ENCODE results near the gene TRMT2B. TPM values are rescaled to one million over a fixed set of nuclear protein-coding genes. Genes with fewer than 3 reads are reported as not detected.

TRMT2B gene
- total RNA-seq = 10.3 TPM

DNA sequence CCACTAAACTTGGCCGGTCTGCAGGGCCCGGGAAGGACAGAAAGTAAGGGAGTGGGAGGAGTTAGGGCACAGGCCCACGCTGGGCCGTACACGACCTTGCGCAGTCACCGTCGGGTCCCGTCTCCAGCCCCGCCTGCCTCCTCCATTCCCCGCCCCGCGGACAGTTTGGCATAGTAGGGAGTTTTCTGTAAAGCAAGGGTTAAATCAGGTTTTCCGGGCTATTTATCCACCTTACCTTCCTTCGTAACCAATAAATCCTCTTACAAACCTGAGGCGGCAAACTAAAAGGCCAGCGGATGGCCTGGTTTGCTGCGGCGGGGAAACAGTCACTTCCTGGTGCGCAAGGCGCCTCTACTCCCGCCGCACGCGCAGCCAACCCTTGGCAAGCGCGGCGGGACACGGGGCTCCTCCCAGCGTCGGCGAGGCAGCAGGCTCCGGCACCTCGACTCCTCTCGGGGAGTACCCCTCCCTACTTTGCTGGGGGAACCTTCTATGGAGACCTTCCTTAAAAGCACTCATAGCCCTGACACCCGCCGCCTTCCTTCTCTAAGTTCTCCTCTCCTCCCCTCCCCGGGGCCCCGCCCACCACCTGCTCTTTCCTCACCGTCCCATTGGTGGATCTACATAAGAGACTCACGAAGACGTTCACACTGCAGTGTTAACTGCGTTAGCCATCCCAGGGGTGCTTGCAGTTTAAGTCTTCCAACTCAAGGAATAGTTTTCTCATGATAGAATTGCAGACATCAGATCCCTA is at the start of gene TRMT2B:
TRMT2B (minus strand) TSS at position 563 of the 754 bp plus-strand sequence. CDS start 9,822 bp downstream, outside the sequence.
- no peaks in the 10 kb centered on the region for H3K27me3 ChIP-seq
- H3K9me3 ChIP-seq = no peaks in the 10 kb centered on the region
- no peaks in the 10 kb centered on the region for H3K4me1 ChIP-seq
- H3K4me3 ChIP-seq = peak within 1 kb of the TSS; percentile 51 to 58
- H3K27ac ChIP-seq = peak within 1 kb of the TSS; percentile 80
- intact Hi-C loops (cut with DNase I) = no loop called here
- peak in 1 of 2 donors; percentile 86 for DNase-seq (ENCODE audit: extremely low spot score in 2 of 2)
- no peak for TF ChIP-seq CTCF (IDR thresholded peaks at IDR 0.05)
- peak in 1 of 2 donors; percentile 79 for TF ChIP-seq POLR2AphosphoS5 (IDR thresholded peaks at IDR 0.05; ENCODE audit: insufficient read depth in 1 of 2, low read depth in 1 of 2)
- H3K36me3 ChIP-seq = no peaks in the 10 kb centered on the region

DNA sequence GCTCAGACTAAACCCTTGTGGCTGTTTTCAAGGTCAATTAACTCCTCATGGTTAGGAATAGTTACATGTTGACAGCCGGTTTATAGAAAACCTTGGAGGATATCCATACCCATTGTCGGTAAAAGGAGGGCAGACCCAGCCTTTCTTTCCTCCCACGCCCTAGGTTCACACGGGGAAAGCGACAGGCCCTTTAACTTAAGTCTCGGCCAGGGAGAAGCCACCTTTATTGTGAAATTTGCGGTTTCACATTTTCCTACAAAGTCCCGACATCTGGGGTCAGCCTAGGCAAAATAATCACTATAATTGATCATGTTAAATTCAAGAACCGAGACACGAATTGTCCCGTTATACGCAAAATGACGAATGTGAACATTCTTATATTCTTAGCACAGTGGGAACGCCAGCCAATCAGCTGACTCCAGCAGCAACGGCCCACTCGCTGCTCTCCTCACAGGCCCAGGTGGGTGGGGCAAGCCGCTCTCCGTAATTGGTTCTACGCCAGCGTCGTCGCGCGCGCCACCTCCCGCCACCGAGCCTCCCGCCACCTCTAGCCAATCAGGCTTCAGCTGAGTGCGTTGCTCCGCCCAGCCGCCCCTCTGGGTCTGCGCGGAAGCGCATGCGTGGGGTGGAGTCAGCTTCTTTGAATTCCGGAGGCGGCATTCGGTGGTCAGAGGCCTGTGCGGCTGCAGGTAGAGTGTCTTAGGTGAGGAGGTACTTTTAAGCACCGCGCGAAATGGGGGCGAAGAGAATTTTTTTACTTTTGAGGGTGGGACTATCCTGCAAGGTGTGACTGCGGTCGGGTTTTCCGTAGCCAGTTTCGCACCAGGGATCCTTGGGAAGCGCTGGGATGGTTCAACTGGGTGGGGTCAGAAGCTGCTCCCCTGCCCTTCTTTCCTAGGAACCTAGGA is 45.9 kb upstream of the TRMT2B start, which contains the start of gene CENPI:
CENPI (plus strand) TSS at position 659 of the 908 bp plus-strand sequence. CDS start 2,867 bp downstream, outside the sequence.
- TF ChIP-seq CTCF (IDR thresholded peaks at IDR 0.05) (no peak), POLR2A (IDR thresholded peaks at IDR 0.05) (peak in 1 of 2 donors; percentile 25), POLR2AphosphoS5 (IDR thresholded peaks at IDR 0.05; ENCODE audit: insufficient read depth in 1 of 2, low read depth in 1 of 2) (peak; percentile 70 to 75)
- no peaks in the 10 kb centered on the region for H3K27me3 ChIP-seq
- no peaks in the 10 kb centered on the region for H3K36me3 ChIP-seq
- H3K4me3 ChIP-seq = peak within 1 kb of the TSS; percentile 39 to 46
- no peaks in the 10 kb centered on the region for H3K4me1 ChIP-seq
- H3K9me3 ChIP-seq = no peaks in the 10 kb centered on the region
- DNase-seq (ENCODE audit: extremely low spot score in 2 of 2) = peak in 1 of 2 donors; percentile 93
- H3K27ac ChIP-seq = peak within 1 kb of the TSS; percentile 66
- intact Hi-C loops (cut with DNase I) = no loop called here

- H3K4me1 ChIP-seq = no peaks in the 10 kb centered on the region
- no peak overlapping the region for H3K27ac ChIP-seq
- no peaks in the 10 kb centered on the region for H3K36me3 ChIP-seq
- intact Hi-C loops (cut with DNase I) = no loop called here
- no peaks in the 10 kb centered on the region for H3K27me3 ChIP-seq
- no peak overlapping the region for H3K4me3 ChIP-seq
- DNase-seq (ENCODE audit: extremely low spot score in 2 of 2) = no peak
- H3K9me3 ChIP-seq = no peaks in the 10 kb centered on the region
- no peak for TF ChIP-seq CTCF (IDR thresholded peaks at IDR 0.05)
- no peak for TF ChIP-seq POLR2A (IDR thresholded peaks at IDR 0.05)
- TF ChIP-seq POLR2AphosphoS5 (IDR thresholded peaks at IDR 0.05; ENCODE audit: insufficient read depth in 1 of 2, low read depth in 1 of 2) = no peak
These were observed 39.9 kb upstream of the TRMT2B start for GRCh38 chrX:101091817-101092216.

DNA sequence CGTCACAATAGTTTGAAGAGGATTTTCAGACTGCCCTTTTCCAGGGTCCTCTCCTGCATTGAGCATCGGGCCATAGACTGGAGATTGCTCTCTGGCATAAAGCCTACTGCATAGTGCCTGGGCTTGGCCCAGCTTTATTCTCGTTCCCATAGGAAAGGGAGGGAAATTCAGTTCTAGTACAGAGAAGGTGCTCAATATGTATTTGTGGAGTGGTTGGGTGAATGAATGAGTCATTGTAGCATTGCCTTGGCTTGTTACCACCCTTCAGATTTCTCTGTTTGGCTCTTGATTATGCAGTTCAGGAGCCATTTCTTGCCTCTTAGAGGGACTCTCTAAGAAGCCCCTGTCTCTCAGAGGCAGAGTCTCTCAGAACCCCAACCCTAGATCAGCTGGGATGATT is 29.3 kb upstream of the TRMT2B start:
- H3K27me3 ChIP-seq = no peaks in the 10 kb centered on the region

More for the DNA sequence above, 29.3 kb upstream of the TRMT2B start:
- Histone ChIP-seq H3K9me3 (no peaks in the 10 kb centered on the region), H3K36me3 (no peaks in the 10 kb centered on the region), H3K4me1 (no peaks in the 10 kb centered on the region), H3K4me3 (no peak overlapping the region), H3K27ac (no peak overlapping the region)
- intact Hi-C loops (cut with DNase I) = no loop called here
- TF ChIP-seq POLR2AphosphoS5 (IDR thresholded peaks at IDR 0.05; ENCODE audit: insufficient read depth in 1 of 2, low read depth in 1 of 2) = no peak
- no peak for TF ChIP-seq POLR2A (IDR thresholded peaks at IDR 0.05)
- no peak for TF ChIP-seq CTCF (IDR thresholded peaks at IDR 0.05)
- DNase-seq (ENCODE audit: extremely low spot score in 2 of 2) = no peak

Data from vagina (tissue), 2 donors.